DND-41 (cell line): ENCODE data around the gene PIN1.
A peak's percentile ranks its signal among the peaks of the same experiment; 100 is the strongest.

Source experiments
- ATAC-seq: fragments of 200-7000 bp; cut with Tn5 transposase; 3 replicates; pipeline ENCODE4 v1.9.1; 2021; ENCODE audit warnings: low read depth; ENCODE audit not compliant: insufficient read depth
- DNase-seq: peaks from one replicate; pipeline ENCODE4 v3.0.0-alpha.2; 2020
- H2AFZ ChIP-seq: 2 replicates; pipeline ENCODE4 v1.6.0; 2012; ENCODE audit warnings: low read depth, low read length
- H3K27ac ChIP-seq: 2 replicates; pipeline ENCODE4 v1.5.1; 2012; ENCODE audit warnings: low read length, inconsistent platforms
- H3K27me3 ChIP-seq: fragments of 200-600 bp; sonication (generic); 2 replicates; pipeline ENCODE4 v1.6.0; 2012; ENCODE audit warnings: low read length, mild to moderate bottlenecking, inconsistent platforms; ENCODE audit not compliant: insufficient read depth, poor library complexity
- H3K36me3 ChIP-seq: 2 replicates; pipeline ENCODE4 v1.5.1; 2012; ENCODE audit warnings: low read length, inconsistent platforms; ENCODE audit not compliant: insufficient read depth
- H3K4me1 ChIP-seq: 2 replicates; pipeline ENCODE4 v1.5.1; 2012; ENCODE audit warnings: mild to moderate bottlenecking, low read length; ENCODE audit not compliant: insufficient read depth
- H3K4me2 ChIP-seq: 2 replicates; pipeline ENCODE4 v1.6.0; 2012; ENCODE audit warnings: mild to moderate bottlenecking, moderate library complexity, low read length, inconsistent platforms; ENCODE audit not compliant: insufficient read depth
- H3K4me3 ChIP-seq, 2 experiments: fragments of 200-600 bp in 1 of 2; shearing (Covaris generic) in 1 of 2; 2 replicates each; pipeline ENCODE4 v1.5.1; 2012 to 2016; ENCODE audit warnings: inconsistent platforms in 2 of 2, low read length in 2 of 2, mild to moderate bottlenecking in 2 of 2, low read depth in 1 of 2, moderate library complexity in 1 of 2
- H3K79me2 ChIP-seq: 2 replicates; pipeline ENCODE4 v1.6.0; 2012; ENCODE audit warnings: low read length, inconsistent platforms; ENCODE audit not compliant: insufficient read depth
- H3K9ac ChIP-seq: 2 replicates; pipeline ENCODE4 v1.6.0; 2012; ENCODE audit warnings: low read depth, mild to moderate bottlenecking, inconsistent platforms, low read length, moderate library complexity
- H3K9me3 ChIP-seq: 2 replicates; pipeline ENCODE4 v1.5.1; 2012; ENCODE audit warnings: low read length, moderate library complexity, mild to moderate bottlenecking, inconsistent platforms; ENCODE audit not compliant: insufficient read depth, severe bottlenecking
- H4K20me1 ChIP-seq: 2 replicates; pipeline ENCODE4 v1.6.0; 2012; ENCODE audit warnings: low read length; ENCODE audit not compliant: insufficient read depth
- CTCF ChIP-seq: IDR thresholded peaks from 2 replicates; pipeline ENCODE4 v1.5.1; 2012; ENCODE audit warnings: borderline replicate concordance, low read length, moderate library complexity, mild to moderate bottlenecking; ENCODE audit not compliant: poor library complexity, severe bottlenecking; ENCODE audit errors: extremely low read depth
- EZH2 ChIP-seq: IDR thresholded peaks from 3 replicates; pipeline ENCODE4 v1.6.1; 2012; ENCODE audit warnings: borderline replicate concordance, low read depth, mild to moderate bottlenecking, moderate library complexity, low read length, inconsistent platforms; ENCODE audit not compliant: severe bottlenecking

Gene PIN1

DNA sequence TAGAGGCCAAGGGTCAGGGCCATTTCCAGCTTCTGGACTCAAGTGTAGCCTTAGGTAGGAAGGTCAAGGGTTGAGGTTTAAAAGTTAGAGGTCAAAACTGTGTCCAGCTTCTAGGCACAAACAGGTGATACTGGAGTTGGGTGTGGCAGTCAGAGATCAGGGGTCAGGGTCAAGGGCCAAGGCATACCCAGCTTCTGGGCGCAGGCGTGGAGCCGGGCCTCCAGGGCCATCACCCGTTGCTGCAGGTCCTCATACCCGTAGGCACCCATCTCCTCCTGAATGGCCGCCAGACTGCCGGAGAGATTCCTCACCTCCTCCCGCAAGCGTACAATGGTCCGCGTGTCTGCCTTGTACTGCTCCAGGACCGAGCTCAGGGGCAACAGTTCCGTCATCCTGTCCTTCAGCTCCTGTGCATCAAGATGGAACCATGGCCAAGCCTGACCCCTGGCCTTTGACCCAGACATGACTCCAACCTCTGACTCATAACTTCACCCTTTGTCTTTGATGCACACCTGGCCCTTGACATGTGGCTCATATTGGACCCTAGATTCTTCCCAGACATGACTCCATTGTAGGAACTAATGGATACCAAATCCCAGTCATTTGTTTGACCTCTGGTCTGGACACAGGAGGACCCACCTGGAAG is 22.1 kb downstream of the PIN1 start:
- TF ChIP-seq CTCF (no peak), EZH2 (no peak)
- Histone ChIP-seq H3K79me2 (no peaks in the 10 kb centered on the region), H3K9ac (0 out of 2 replicates have a peak overlapping the region, but pooled peaks have one; percentile 4), H3K27ac (peak overlapping the region; percentile 69), H3K27me3 (no peaks in the 10 kb centered on the region), H2AFZ (no peak overlapping the region), H3K9me3 (no peaks in the 10 kb centered on the region), H3K4me2 (no peak overlapping the region), H3K4me3 (no peak overlapping the region), H3K36me3 (no peaks in the 10 kb centered on the region), H4K20me1 (no peaks in the 10 kb centered on the region), H3K4me1 (peaks cover 21% of the 10 kb centered on the region)
- no peak for ATAC-seq
- DNase-seq, result no peak

- Histone ChIP-seq H4K20me1 (no peaks in the 10 kb centered on the region), H2AFZ (peak overlapping the region; percentile 54), H3K9ac (0 out of 2 replicates have a peak overlapping the region, but pooled peaks have one; percentile 4), H3K4me2 (peak overlapping the region; percentile 30), H3K4me1 (peaks cover 21% of the 10 kb centered on the region), H3K36me3 (no peaks in the 10 kb centered on the region), H3K27me3 (no peaks in the 10 kb centered on the region), H3K9me3 (no peaks in the 10 kb centered on the region), H3K4me3 (no peak overlapping the region), H3K27ac (peak overlapping the region; percentile 71), H3K79me2 (no peaks in the 10 kb centered on the region)
- no peak for TF ChIP-seq EZH2
- TF ChIP-seq CTCF, result no peak
- ATAC-seq, result peak; percentile 90
- DNase-seq, result peak; percentile 58
These were observed 23.0 kb downstream of the PIN1 start for GRCh38 chr19:9857920-9858746.

GRCh38 chr19:9858766-9859165 is 23.6 kb downstream of the PIN1 start:
- H3K27ac ChIP-seq, result peak overlapping the region; percentile 71; the same call in 1 of the 2 replicates

More at GRCh38 chr19:9858766-9859165, 23.6 kb downstream of the PIN1 start:
- ATAC-seq (no peak), DNase-seq (no peak)
- Histone ChIP-seq H3K27me3 (no peaks in the 10 kb centered on the region), H4K20me1 (no peaks in the 10 kb centered on the region), H3K79me2 (no peaks in the 10 kb centered on the region), H3K36me3 (no peaks in the 10 kb centered on the region), H3K9ac (no peak overlapping the region), H3K4me2 (peak overlapping the region; percentile 30; the same call in 1 of the 2 replicates), H3K9me3 (no peaks in the 10 kb centered on the region), H3K4me3 (no peak overlapping the region), H3K4me1 (peaks cover 21% of the 10 kb centered on the region), H2AFZ (no peak overlapping the region)
- TF ChIP-seq CTCF, result no peak
